OCI-LY7 (cell line): Measurements from ENCODE around the gene ADD3. TPM values are rescaled to one million over a fixed set of nuclear protein-coding genes. Genes with fewer than 3 reads are reported as not detected.

Experiments
- BruUV-seq: library from RNA; stranded (reverse); fragments of 400-500 nt; replicated peaks from 2 replicates; lab custom pipeline; 2021; lab: Mats Ljungman, UMichigan
- CTCF ChIA-PET: fragments of 300-600 bp; sonication (Branson Sonifier 250); formaldehyde crosslinking; loops from one replicate; lab custom pipeline; 2022; ENCODE audit warnings: antibody characterized with exemption; ENCODE audit not compliant: unreplicated experiment; lab: Charles Lee
- POLR2A ChIA-PET: fragments of 300-600 bp; sonication (Branson Sonifier 250); formaldehyde crosslinking; loops from one replicate; lab custom pipeline; 2022; ENCODE audit warnings: antibody characterized with exemption; lab: Charles Lee
- DNase-seq: peaks from one replicate; pipeline ENCODE4 v3.0.0-alpha.2; 2015; ENCODE audit warnings: low spot score
- H2AFZ ChIP-seq: fragments of 200-600 bp; sonication (generic), shearing (Covaris generic); 2 replicates; pipeline ENCODE4 v1.6.1; 2014; ENCODE audit warnings: mild to moderate bottlenecking, antibody characterized with exemption, low read length, moderate library complexity
- H3K27ac ChIP-seq: fragments of 200-600 bp; sonication (generic); 2 replicates; pipeline ENCODE4 v1.5.1; 2014; ENCODE audit warnings: mixed run types, low read depth, mild to moderate bottlenecking, moderate library complexity, low read length, inconsistent platforms; ENCODE audit not compliant: poor library complexity, severe bottlenecking
- H3K36me3 ChIP-seq: fragments of 200-600 bp; sonication (generic); 2 replicates; pipeline ENCODE4 v1.6.1; 2014; ENCODE audit warnings: mild to moderate bottlenecking, antibody characterized with exemption, low read length, moderate library complexity, mixed read lengths; ENCODE audit not compliant: insufficient read depth
- H3K4me1 ChIP-seq: fragments of 200-600 bp; sonication (generic); 2 replicates; pipeline ENCODE4 v1.5.1; 2014; ENCODE audit warnings: mild to moderate bottlenecking, low read length; ENCODE audit not compliant: insufficient read depth, poor library complexity, severe bottlenecking
- H3K4me2 ChIP-seq: fragments of 200-600 bp; sonication (generic); 2 replicates; pipeline ENCODE4 v1.6.1; 2014; ENCODE audit warnings: mild to moderate bottlenecking, low read length
- H3K4me3 ChIP-seq: fragments of 200-600 bp; sonication (generic); 2 replicates; pipeline ENCODE4 v1.5.1; 2014; ENCODE audit warnings: mild to moderate bottlenecking, low read depth, low read length; ENCODE audit not compliant: poor library complexity, severe bottlenecking
- H3K79me2 ChIP-seq: fragments of 200-600 bp; sonication (generic); 2 replicates; pipeline ENCODE4 v1.6.1; 2016; ENCODE audit warnings: low read depth, mild to moderate bottlenecking, low read length, moderate library complexity, mixed read lengths; ENCODE audit not compliant: insufficient read depth
- H3K9me2 ChIP-seq: fragments of 200-600 bp; sonication (generic); 2 replicates; pipeline ENCODE4 v1.6.1; 2016; ENCODE audit warnings: mild to moderate bottlenecking, low read length, mixed read lengths; ENCODE audit not compliant: insufficient read depth
- H3K9me3 ChIP-seq: fragments of 200-600 bp; sonication (generic); 2 replicates; pipeline ENCODE4 v1.6.1; 2014; ENCODE audit warnings: mild to moderate bottlenecking, mixed run types, low read length, mixed read lengths
- H4K20me1 ChIP-seq: fragments of 200-600 bp; sonication (generic); 2 replicates; pipeline ENCODE4 v1.6.1; 2014; ENCODE audit warnings: mild to moderate bottlenecking, antibody characterized with exemption, low read length, moderate library complexity, mixed read lengths; ENCODE audit not compliant: insufficient read depth
- CTCF ChIP-seq: fragments of 200-600 bp; sonication (generic); conservative IDR thresholded peaks from 2 replicates; pipeline ENCODE4 v1.5.1; 2014; ENCODE audit warnings: mild to moderate bottlenecking, antibody characterized with exemption, low read length, moderate library complexity, mixed read lengths
- EZH2phosphoT487 ChIP-seq: fragments of 200-600 bp; sonication (generic); IDR thresholded peaks from 2 replicates; pipeline ENCODE4 v1.6.1; 2018; ENCODE audit warnings: low read depth, borderline replicate concordance, mild to moderate bottlenecking, mixed run types, antibody characterized with exemption, low read length, moderate library complexity, mixed read lengths
- intact Hi-C: fragments of 100-400 bp; cut with micrococcal nuclease; formaldehyde crosslinking; loops from one replicate; pipeline ENCODE4 v1.10.0; 2022; ENCODE audit not compliant: unreplicated experiment
- total RNA-seq, 2 experiments: library from RNA; depleted of rRNA in 1 of 2; stranded (reverse); fragments of >200 nt in 1 of 2; shearing (Covaris generic) in 1 of 2; gene quantifications; 2 replicates each; pipeline ENCODE4 v1.2.3, GENCODE V29; 2014 to 2022

The ADD3 gene
- total RNA-seq, 2 experiments from 2014 or later = 75.8 to 89.7 TPM

GRCh38 chr10:110141871-110142635 lies 134.3 kb downstream of the ADD3 start:
- POLR2A ChIA-PET = interaction anchor here (0.7 to 2.0 kb wide), 5 partner anchors 23 to 133 kb away, joined by 3 to 9 read pairs (median 4); no protein-coding TSS in a partner anchor

GRCh38 chr10:110142965-110143364 lies 135.2 kb downstream of the ADD3 start:
- Histone ChIP-seq H3K36me3 (no peaks in the 10 kb centered on the region), H3K9me2 (no peaks in the 10 kb centered on the region), H3K4me3 (no peak overlapping the region), H4K20me1 (no peaks in the 10 kb centered on the region; the same call in 1 of the 2 replicates), H3K27ac (no peak overlapping the region), H3K79me2 (no peaks in the 10 kb centered on the region), H3K4me1 (peaks cover 5% of the 10 kb centered on the region), H3K9me3 (no peaks in the 10 kb centered on the region), H3K4me2 (no peak overlapping the region), H2AFZ (no peak overlapping the region)
- no peak for DNase-seq
- no TSS peak for BruUV-seq
- CTCF ChIA-PET = no interaction called here
- POLR2A ChIA-PET = interaction anchor here (0.5 to 1.6 kb wide), 3 partner anchors 48 to 138 kb away, joined by 3 to 4 read pairs (median 3); no protein-coding TSS in a partner anchor
- no peak for TF ChIP-seq EZH2phosphoT487
- no peak for TF ChIP-seq CTCF
- intact Hi-C loops = no loop called here

More at GRCh38 chr10:110141871-110142635, 134.3 kb downstream of the ADD3 start:
- H3K4me2 ChIP-seq = no peak overlapping the region
- H3K36me3 ChIP-seq = no peaks in the 10 kb centered on the region
- no peaks in the 10 kb centered on the region for H3K79me2 ChIP-seq
- CTCF ChIA-PET = no interaction called here
- DNase-seq = no peak
- no TSS peak for BruUV-seq
- H3K4me1 ChIP-seq = peaks cover 14% of the 10 kb centered on the region
- H3K27ac ChIP-seq = no peak overlapping the region
- H4K20me1 ChIP-seq = peaks cover 4% of the 10 kb centered on the region; the same call in 1 of the 2 replicates
- TF ChIP-seq CTCF (no peak), EZH2phosphoT487 (no peak)
- no peak overlapping the region for H2AFZ ChIP-seq
- no peaks in the 10 kb centered on the region for H3K9me2 ChIP-seq
- no peak overlapping the region for H3K4me3 ChIP-seq
- no peaks in the 10 kb centered on the region for H3K9me3 ChIP-seq
- intact Hi-C loops = no loop called here

GRCh38 chr10:110144507-110144906 lies 136.7 kb downstream of the ADD3 start:
- no peaks in the 10 kb centered on the region for H4K20me1 ChIP-seq
- no peak for TF ChIP-seq CTCF
- TF ChIP-seq EZH2phosphoT487 = no peak
- ChIA-PET CTCF (no interaction called here), POLR2A (interaction anchor here (0.5 to 2.0 kb wide), 3 partner anchors 11 to 168 kb away, joined by 3 to 4 read pairs (median 4); no protein-coding TSS in a partner anchor)
- H3K4me2 ChIP-seq = no peak overlapping the region
- no peak for DNase-seq
- no peak overlapping the region for H2AFZ ChIP-seq
- H3K36me3 ChIP-seq = no peaks in the 10 kb centered on the region
- H3K4me1 ChIP-seq = no peaks in the 10 kb centered on the region
- no peaks in the 10 kb centered on the region for H3K79me2 ChIP-seq
- no peaks in the 10 kb centered on the region for H3K9me3 ChIP-seq
- H3K27ac ChIP-seq = no peak overlapping the region
- no peak overlapping the region for H3K4me3 ChIP-seq
- H3K9me2 ChIP-seq = no peaks in the 10 kb centered on the region
- no TSS peak for BruUV-seq
- intact Hi-C loops = no loop called here
